Measurements from ENCODE around the gene HEBP1. TPM values are rescaled to one million over a fixed set of nuclear protein-coding genes. Genes with fewer than 3 reads are reported as not detected.

Gene HEBP1
- total RNA-seq, 1 donor from 2014 or later = 7.4 TPM

DNA sequence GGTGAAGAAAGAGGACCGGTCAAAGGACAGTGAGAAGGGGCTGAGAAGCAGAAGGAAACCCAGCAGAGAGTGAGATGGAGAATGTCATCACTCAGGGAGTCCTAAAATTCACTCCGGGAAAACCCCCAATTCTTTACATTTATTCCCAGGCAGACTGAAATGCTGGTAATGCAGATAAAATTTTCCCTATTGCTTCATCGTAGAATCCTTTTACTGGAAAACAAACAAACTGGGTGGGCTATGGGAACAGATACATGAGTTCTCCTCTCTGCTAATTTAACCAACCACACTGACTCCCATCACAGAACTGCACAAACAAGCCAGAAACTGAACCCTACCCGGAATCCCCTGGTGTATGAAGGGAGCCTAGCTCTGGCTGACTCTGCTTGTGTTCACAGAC, 20.9 kb downstream of the HEBP1 start:
- Mint-ChIP-seq H3K4me3 (no peak overlapping the region), H3K27me3 (ENCODE audit: insufficient read depth, low read depth) (no peaks in the 10 kb centered on the region), H3K9me3 (peaks cover 3% of the 10 kb centered on the region), H3K27ac (no peak overlapping the region), H3K36me3 (peaks cover 19% of the 10 kb centered on the region), H3K4me1 (no peaks in the 10 kb centered on the region)
- H3F3A ChIP-seq (ENCODE audit: low read depth) = no peaks in the 10 kb centered on the region
- H3K4me1 ChIP-seq = no peaks in the 10 kb centered on the region
- no peak overlapping the region for H3K9ac ChIP-seq
- H3K27ac ChIP-seq = no peak overlapping the region
- TF ChIP-seq EZH2 (IDR thresholded peaks at IDR 0.05) (no peak), EZH2phosphoT487 (IDR thresholded peaks at IDR 0.05) (no peak)
- TF ChIP-seq, protein P1, sequence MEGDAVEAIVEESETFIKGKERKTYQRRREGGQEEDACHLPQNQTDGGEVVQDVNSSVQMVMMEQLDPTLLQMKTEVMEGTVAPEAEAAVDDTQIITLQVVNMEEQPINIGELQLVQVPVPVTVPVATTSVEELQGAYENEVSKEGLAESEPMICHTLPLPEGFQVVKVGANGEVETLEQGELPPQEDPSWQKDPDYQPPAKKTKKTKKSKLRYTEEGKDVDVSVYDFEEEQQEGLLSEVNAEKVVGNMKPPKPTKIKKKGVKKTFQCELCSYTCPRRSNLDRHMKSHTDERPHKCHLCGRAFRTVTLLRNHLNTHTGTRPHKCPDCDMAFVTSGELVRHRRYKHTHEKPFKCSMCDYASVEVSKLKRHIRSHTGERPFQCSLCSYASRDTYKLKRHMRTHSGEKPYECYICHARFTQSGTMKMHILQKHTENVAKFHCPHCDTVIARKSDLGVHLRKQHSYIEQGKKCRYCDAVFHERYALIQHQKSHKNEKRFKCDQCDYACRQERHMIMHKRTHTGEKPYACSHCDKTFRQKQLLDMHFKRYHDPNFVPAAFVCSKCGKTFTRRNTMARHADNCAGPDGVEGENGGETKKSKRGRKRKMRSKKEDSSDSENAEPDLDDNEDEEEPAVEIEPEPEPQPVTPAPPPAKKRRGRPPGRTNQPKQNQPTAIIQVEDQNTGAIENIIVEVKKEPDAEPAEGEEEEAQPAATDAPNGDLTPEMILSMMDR (IDR thresholded peaks at IDR 0.05) = no peak
- H3K36me3 ChIP-seq = no peaks in the 10 kb centered on the region
- no peak overlapping the region for H3K4me3 ChIP-seq
- H3K4me2 ChIP-seq = no peak overlapping the region
- no peak overlapping the region for H2AFZ ChIP-seq (replicated peaks)
- no peaks in the 10 kb centered on the region for H4K20me1 ChIP-seq (ENCODE audit: low read depth)
- H3K9me3 ChIP-seq (ENCODE audit: low read depth) = no peaks in the 10 kb centered on the region
- H3K79me2 ChIP-seq (ENCODE audit: low read depth) = no peaks in the 10 kb centered on the region
- no peaks in the 10 kb centered on the region for H3K27me3 ChIP-seq
- DNase-seq (ENCODE audit: low spot score) = no peak

DNA sequence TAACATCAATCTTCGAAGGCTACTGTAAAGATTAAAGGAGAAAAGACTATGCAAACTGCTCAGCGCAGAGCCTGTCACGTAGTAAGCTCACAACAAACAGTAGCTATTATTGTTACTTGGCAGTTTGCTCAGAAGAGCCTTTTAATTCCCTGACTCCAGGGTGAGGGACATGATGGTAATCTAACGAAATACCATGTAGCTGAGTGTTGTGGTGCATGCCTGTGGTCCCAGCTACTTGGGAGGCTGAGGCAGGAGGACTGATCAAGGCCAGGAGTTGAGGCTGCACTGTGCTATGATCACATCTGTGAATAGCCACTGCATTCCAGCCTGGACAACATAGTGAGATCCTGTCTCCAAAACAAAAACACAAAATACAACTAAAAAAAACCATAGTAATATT, 22.8 kb downstream of the HEBP1 start:
- no peaks in the 10 kb centered on the region for H3K4me1 ChIP-seq
- DNase-seq (ENCODE audit: low spot score) = no peak
- H3K9me3 Mint-ChIP-seq = peaks cover 11% of the 10 kb centered on the region
- peaks cover 36% of the 10 kb centered on the region for H3K36me3 Mint-ChIP-seq
- H3K27me3 ChIP-seq = no peaks in the 10 kb centered on the region
- no peaks in the 10 kb centered on the region for H3F3A ChIP-seq (ENCODE audit: low read depth)
- H3K4me3 ChIP-seq = no peak overlapping the region
- TF ChIP-seq EZH2 (IDR thresholded peaks at IDR 0.05) (no peak), EZH2phosphoT487 (IDR thresholded peaks at IDR 0.05) (no peak)
- TF ChIP-seq, protein P1 (IDR thresholded peaks at IDR 0.05) = no peak
- H3K9ac ChIP-seq = no peak overlapping the region
- H3K27ac Mint-ChIP-seq = no peak overlapping the region
- no peak overlapping the region for H3K4me3 Mint-ChIP-seq
- no peaks in the 10 kb centered on the region for H3K4me1 Mint-ChIP-seq
- no peak overlapping the region for H2AFZ ChIP-seq (replicated peaks)
- H4K20me1 ChIP-seq (ENCODE audit: low read depth) = no peaks in the 10 kb centered on the region
- no peak overlapping the region for H3K4me2 ChIP-seq
- H3K27ac ChIP-seq = no peak overlapping the region
- no peaks in the 10 kb centered on the region for H3K9me3 ChIP-seq (ENCODE audit: low read depth)
- H3K79me2 ChIP-seq (ENCODE audit: low read depth) = no peaks in the 10 kb centered on the region
- H3K27me3 Mint-ChIP-seq (ENCODE audit: insufficient read depth, low read depth) = no peaks in the 10 kb centered on the region
- H3K36me3 ChIP-seq = peaks cover 8% of the 10 kb centered on the region

DNA sequence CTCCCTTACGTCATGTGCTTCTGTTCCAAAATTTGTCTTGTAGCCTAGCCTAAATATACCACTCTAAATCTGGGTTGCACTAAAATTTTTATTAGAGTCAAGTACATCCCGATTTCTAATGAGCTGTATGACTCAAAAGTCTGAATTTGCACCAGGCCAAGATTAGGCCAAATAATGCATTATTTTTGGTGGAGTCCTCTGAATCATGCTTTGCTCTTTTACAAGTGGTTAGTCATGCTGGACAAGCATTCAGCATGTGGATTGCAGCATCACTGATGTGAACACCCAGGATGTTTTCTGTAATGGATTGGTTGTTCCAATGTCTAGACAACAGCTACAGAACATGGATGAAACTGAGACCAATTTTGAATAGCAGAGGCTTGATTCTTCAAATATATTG, 23.7 kb downstream of the HEBP1 start:
- Histone ChIP-seq H3K27me3 (no peaks in the 10 kb centered on the region), H3K4me1 (no peaks in the 10 kb centered on the region), H3K9ac (no peak overlapping the region), H3K27ac (no peak overlapping the region), H3F3A (ENCODE audit: low read depth) (no peaks in the 10 kb centered on the region), H3K4me3 (no peak overlapping the region), H3K4me2 (no peak overlapping the region), H3K79me2 (ENCODE audit: low read depth) (no peaks in the 10 kb centered on the region), H4K20me1 (ENCODE audit: low read depth) (no peaks in the 10 kb centered on the region), H3K36me3 (peaks cover 8% of the 10 kb centered on the region), H2AFZ (replicated peaks) (no peak overlapping the region), H3K9me3 (ENCODE audit: low read depth) (no peaks in the 10 kb centered on the region)
- TF ChIP-seq EZH2 (IDR thresholded peaks at IDR 0.05) = no peak
- TF ChIP-seq, protein P1 (IDR thresholded peaks at IDR 0.05) = no peak
- no peak for TF ChIP-seq EZH2phosphoT487 (IDR thresholded peaks at IDR 0.05)
- peaks cover 14% of the 10 kb centered on the region for H3K9me3 Mint-ChIP-seq
- peaks cover 41% of the 10 kb centered on the region for H3K36me3 Mint-ChIP-seq
- no peaks in the 10 kb centered on the region for H3K27me3 Mint-ChIP-seq (ENCODE audit: insufficient read depth, low read depth)
- H3K27ac Mint-ChIP-seq = no peak overlapping the region
- DNase-seq (ENCODE audit: low spot score) = no peak
- no peaks in the 10 kb centered on the region for H3K4me1 Mint-ChIP-seq
- no peak overlapping the region for H3K4me3 Mint-ChIP-seq
